ENCODE results near the gene HDAC1.
"Not testable (repeated sequence)": the region's sequence is repeated elsewhere in the genome, so short reads cannot be mapped to it uniquely, and the experiment has no call there.

The HDAC1 gene

DNA sequence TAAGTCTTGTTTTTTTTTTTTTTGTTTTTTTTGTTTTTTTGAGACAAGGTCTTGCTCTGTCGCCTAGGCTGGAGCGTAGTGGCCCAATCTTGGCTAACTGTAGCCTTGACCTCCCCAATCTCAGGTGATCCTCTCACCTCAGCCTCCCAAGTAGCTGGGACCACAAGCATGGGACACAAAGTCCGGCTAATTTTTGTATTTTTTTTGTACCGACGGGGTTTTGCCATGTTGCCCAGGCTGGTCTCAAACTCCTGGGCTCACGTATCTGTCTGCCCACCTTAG, 34.7 kb upstream of the HDAC1 start:
- H3K4me3 ChIP-seq (ENCODE audit: insufficient read depth, low read length, poor library complexity, severe bottlenecking): peak overlapping the region; percentile 5

DNA sequence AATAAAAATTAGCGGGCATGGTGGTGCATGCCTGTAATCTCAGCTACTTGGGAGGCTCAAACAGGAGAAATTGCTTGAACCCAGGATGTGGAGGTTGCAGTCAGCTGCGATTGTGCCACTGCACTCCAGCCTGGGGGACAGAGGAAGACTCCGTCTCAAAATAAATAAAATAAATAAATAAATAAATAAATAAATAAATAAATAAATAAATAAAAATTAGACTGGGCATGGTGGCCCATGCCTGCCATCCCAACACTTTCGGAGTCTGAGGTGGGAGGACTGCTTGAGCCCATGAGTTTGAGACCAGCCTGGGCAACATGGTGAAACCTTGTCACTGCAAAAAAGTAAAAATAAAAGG, 28.7 kb upstream of the HDAC1 start:
- not testable (repeated sequence) for H2AFZ ChIP-seq (ENCODE audit: low read depth, low read length, severe bottlenecking); H3K9me2 ChIP-seq (replicated peaks; ENCODE audit: insufficient read depth, low read length); H3K36me3 ChIP-seq (ENCODE audit: low read length); H3K4me3 ChIP-seq (ENCODE audit: insufficient read depth, low read length, poor library complexity, severe bottlenecking); H4K20me1 ChIP-seq (ENCODE audit: low read depth, low read length); H3K9me3 ChIP-seq (ENCODE audit: insufficient read depth, low read length); H3K27me3 ChIP-seq (ENCODE audit: low read length)
- Histone ChIP-seq H3K4me2 (ENCODE audit: low read depth, low read length, poor library complexity, severe bottlenecking) (peak overlapping the region; percentile 63), H3K9ac (ENCODE audit: low read length) (peak overlapping the region; percentile 19; the same call in 1 of the 2 replicates), H3K27ac (ENCODE audit: low read depth, low read length) (peak overlapping the region; percentile 97), H3K79me2 (ENCODE audit: insufficient read depth, low read length) (peaks cover 28% of the 10 kb centered on the region), H3F3A (ENCODE audit: insufficient read depth) (peaks cover 48% of the 10 kb centered on the region)

More for the DNA sequence above, 34.7 kb upstream of the HDAC1 start:
- H2AFZ ChIP-seq (ENCODE audit: low read depth, low read length, severe bottlenecking): no peak overlapping the region
- H3F3A ChIP-seq (ENCODE audit: insufficient read depth): peaks cover 65% of the 10 kb centered on the region
- peak overlapping the region; percentile 84 for H3K4me2 ChIP-seq (ENCODE audit: low read depth, low read length, poor library complexity, severe bottlenecking)
- H4K20me1 ChIP-seq (ENCODE audit: low read depth, low read length): no peaks in the 10 kb centered on the region
- no peaks in the 10 kb centered on the region for H3K27me3 ChIP-seq (ENCODE audit: low read length)
- H3K36me3 ChIP-seq (ENCODE audit: low read length): no peaks in the 10 kb centered on the region
- TF ChIP-seq, protein P1, sequence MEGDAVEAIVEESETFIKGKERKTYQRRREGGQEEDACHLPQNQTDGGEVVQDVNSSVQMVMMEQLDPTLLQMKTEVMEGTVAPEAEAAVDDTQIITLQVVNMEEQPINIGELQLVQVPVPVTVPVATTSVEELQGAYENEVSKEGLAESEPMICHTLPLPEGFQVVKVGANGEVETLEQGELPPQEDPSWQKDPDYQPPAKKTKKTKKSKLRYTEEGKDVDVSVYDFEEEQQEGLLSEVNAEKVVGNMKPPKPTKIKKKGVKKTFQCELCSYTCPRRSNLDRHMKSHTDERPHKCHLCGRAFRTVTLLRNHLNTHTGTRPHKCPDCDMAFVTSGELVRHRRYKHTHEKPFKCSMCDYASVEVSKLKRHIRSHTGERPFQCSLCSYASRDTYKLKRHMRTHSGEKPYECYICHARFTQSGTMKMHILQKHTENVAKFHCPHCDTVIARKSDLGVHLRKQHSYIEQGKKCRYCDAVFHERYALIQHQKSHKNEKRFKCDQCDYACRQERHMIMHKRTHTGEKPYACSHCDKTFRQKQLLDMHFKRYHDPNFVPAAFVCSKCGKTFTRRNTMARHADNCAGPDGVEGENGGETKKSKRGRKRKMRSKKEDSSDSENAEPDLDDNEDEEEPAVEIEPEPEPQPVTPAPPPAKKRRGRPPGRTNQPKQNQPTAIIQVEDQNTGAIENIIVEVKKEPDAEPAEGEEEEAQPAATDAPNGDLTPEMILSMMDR (IDR thresholded peaks at IDR 0.05; ENCODE audit: insufficient read depth, low read length, poor library complexity, severe bottlenecking): no peak
- no peak for TF ChIP-seq EZH2phosphoT487 (conservative IDR thresholded peaks at IDR 0.05; ENCODE audit: low read length)
- no peaks in the 10 kb centered on the region for H3K9me2 ChIP-seq (replicated peaks; ENCODE audit: insufficient read depth, low read length)
- H3K9ac ChIP-seq (ENCODE audit: low read length): peak overlapping the region; percentile 81
- peaks cover 45% of the 10 kb centered on the region for H3K79me2 ChIP-seq (ENCODE audit: insufficient read depth, low read length)
- H3K27ac ChIP-seq (ENCODE audit: low read depth, low read length): peak overlapping the region; percentile 99
- no peaks in the 10 kb centered on the region for H3K9me3 ChIP-seq (ENCODE audit: insufficient read depth, low read length)

DNA sequence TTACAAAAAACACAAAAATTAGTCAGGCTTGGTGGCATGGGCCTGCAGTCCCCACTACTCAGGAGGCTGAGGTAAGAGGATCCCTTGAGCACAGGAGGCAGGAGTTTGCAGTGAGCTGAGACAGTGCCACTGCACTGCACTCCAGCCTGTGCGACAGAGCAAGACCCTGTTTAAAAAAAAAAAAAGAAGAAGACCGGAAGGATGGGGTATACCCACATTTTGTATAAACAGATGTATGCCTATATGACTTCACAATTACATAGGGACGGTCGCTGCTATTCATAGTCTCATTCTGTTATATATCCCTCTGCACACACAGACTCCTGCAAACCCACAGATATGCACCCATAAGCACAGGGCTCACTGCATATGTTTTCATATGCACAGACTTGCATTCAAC, 28.1 kb upstream of the HDAC1 start:
- Histone ChIP-seq H4K20me1 (ENCODE audit: low read depth, low read length) (no peaks in the 10 kb centered on the region), H3K27me3 (ENCODE audit: low read length) (no peaks in the 10 kb centered on the region), H3K9me3 (ENCODE audit: insufficient read depth, low read length) (no peaks in the 10 kb centered on the region), H3K9me2 (replicated peaks; ENCODE audit: insufficient read depth, low read length) (no peaks in the 10 kb centered on the region), H3K9ac (ENCODE audit: low read length) (peak overlapping the region; percentile 49), H2AFZ (ENCODE audit: low read depth, low read length, severe bottlenecking) (no peak overlapping the region), H3K36me3 (ENCODE audit: low read length) (no peaks in the 10 kb centered on the region), H3K79me2 (ENCODE audit: insufficient read depth, low read length) (peaks cover 22% of the 10 kb centered on the region), H3K4me2 (ENCODE audit: low read depth, low read length, poor library complexity, severe bottlenecking) (peak overlapping the region; percentile 63), H3K27ac (ENCODE audit: low read depth, low read length) (peak overlapping the region; percentile 97), H3F3A (ENCODE audit: insufficient read depth) (peaks cover 47% of the 10 kb centered on the region), H3K4me3 (ENCODE audit: insufficient read depth, low read length, poor library complexity, severe bottlenecking) (peak overlapping the region; percentile 11)
- TF ChIP-seq, protein P1 (IDR thresholded peaks at IDR 0.05; ENCODE audit: insufficient read depth, low read length, poor library complexity, severe bottlenecking): no peak
- no peak for TF ChIP-seq EZH2phosphoT487 (conservative IDR thresholded peaks at IDR 0.05; ENCODE audit: low read length)

DNA sequence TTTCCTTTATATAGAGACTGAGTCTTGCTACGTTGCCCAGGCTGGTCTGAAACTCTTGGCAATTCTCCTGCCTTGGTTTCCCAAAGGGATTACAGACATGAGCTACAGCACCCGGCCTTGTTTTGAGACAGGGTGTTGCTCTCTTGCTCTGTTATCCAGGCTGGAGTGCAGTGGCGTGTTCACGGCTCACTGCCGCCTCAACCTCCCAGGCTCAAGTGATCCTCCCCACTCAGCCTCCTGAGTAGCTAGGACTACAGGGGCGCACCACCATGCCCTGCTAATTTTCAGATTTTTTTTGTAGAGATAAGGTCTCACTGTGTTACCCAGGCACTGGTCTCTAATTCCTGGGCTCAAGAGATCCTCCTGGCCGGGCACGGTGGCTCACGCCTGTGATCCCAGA, 26.0 kb upstream of the HDAC1 start:
- Histone ChIP-seq H3K27me3 (ENCODE audit: low read length) (no peaks in the 10 kb centered on the region), H3K4me2 (ENCODE audit: low read depth, low read length, poor library complexity, severe bottlenecking) (peak overlapping the region; percentile 63), H2AFZ (ENCODE audit: low read depth, low read length, severe bottlenecking) (no peak overlapping the region), H3K27ac (ENCODE audit: low read depth, low read length) (peak overlapping the region; percentile 97), H3K36me3 (ENCODE audit: low read length) (no peaks in the 10 kb centered on the region), H3K4me3 (ENCODE audit: insufficient read depth, low read length, poor library complexity, severe bottlenecking) (no peak overlapping the region), H3K9me2 (replicated peaks; ENCODE audit: insufficient read depth, low read length) (no peaks in the 10 kb centered on the region), H3K79me2 (ENCODE audit: insufficient read depth, low read length) (peaks cover 10% of the 10 kb centered on the region), H3K9ac (ENCODE audit: low read length) (peak overlapping the region; percentile 45), H4K20me1 (ENCODE audit: low read depth, low read length) (no peaks in the 10 kb centered on the region), H3F3A (ENCODE audit: insufficient read depth) (peaks cover 41% of the 10 kb centered on the region), H3K9me3 (ENCODE audit: insufficient read depth, low read length) (no peaks in the 10 kb centered on the region)
- TF ChIP-seq, protein P1 (IDR thresholded peaks at IDR 0.05; ENCODE audit: insufficient read depth, low read length, poor library complexity, severe bottlenecking): no peak
- no peak for TF ChIP-seq EZH2phosphoT487 (conservative IDR thresholded peaks at IDR 0.05; ENCODE audit: low read length)
